C1 segment of cervical spinal cord (tissue), 14 donors: ENCODE results near the gene TLR5.

ENCODE experiments used
- DNase-seq, 14 donors: peaks; one replicate each; lab custom pipeline; 2025; lab: John Stamatoyannopoulos, UW

Gene TLR5

DNA sequence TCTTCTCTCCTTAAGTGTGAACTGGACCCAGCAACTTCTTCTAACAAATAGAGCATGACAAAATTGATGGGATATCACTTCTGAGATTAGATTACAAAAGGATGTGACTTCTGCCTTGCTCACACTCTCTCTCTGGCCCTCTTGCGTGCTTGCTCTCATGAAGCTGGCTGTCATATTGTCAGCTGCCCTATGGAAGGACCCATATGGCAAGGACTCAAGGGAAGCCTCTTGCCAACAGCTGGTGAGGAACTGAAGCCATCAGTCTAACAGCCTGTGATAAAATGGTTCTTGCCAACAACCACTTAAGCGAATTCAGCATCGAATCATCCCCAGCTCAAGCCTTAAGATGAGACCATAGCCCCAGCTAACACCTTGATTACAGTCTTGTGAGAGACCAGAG is 4.8 kb upstream of the TLR5 start:
- no peak for DNase-seq

DNA sequence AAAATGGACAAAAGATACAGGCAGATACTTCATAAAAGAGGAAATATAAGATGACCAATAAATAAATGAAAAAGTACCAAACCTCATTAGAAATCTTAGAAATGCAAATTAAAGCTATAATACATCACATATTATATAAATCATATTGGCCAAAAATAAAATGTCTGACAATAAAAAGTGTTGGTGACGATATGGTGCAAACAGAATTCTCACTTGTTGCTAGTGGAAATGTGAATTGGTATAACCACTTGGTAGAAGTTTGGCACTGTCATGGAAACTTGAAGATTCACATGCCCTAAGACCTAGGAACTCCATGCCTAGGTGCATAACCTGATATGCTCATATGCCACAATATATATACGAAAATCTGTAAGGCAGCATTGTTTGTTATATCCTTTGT is 4.4 kb upstream of the TLR5 start:
- no peak for DNase-seq

DNA sequence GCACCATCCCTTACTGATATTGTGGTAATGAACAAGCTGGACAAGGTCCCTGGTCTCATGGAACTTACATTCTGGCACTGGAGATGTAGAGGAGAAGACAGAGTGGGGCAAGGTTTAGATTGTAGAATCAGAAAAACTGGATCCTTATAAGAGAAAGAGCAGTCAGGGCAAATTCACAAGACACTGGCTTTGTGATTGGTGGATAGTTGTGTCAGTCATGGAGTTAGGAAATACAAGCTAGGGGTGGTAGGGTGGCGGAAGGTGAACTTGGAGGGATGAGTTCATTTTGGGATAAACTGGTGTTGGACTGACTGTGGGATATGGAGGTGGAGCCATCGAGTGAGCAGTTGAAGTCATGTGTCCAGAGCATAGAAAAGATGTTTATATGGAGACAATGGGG is 3.7 kb upstream of the TLR5 start:
- DNase-seq, result no peak

DNA sequence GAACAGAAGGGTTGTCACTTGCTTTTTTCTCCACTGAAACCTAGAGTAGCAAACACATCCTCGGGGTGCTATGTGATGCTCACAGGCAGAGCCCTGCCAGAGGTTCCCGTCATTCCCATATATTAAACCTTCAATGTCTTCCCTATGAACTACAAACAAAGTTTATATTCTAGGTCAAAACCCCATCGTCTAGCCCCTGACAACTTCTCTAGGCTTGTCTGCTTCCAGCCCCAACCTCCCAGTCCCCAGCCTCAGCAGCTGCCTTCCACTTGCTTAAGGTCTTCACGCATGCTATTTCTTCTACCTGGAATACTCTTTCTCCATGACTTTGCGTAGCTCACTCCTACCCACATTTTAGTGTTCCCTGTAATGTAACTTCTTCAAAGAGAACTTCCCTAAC is 1.9 kb upstream of the TLR5 start:
- no peak for DNase-seq

DNA sequence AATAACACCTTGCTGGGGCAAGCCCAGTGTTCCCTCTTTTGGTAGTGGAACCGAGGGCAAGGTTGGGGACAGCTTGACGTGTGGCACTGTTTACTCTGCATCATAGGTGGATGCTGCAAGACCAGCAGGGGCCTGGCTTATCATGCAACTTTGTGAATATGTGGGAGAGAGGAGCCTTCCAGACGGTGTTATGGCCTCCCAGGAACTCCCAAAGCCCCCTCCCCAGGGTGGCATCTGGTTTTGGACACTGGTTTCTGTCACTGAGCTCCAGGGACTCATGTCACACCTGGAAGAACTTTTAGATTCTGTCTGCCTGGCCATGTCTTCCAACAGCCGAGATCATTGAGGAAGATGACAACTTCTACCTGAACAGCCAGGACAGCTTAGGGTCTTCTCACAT is 1.4 kb upstream of the TLR5 start:
- DNase-seq, result no peak

DNA sequence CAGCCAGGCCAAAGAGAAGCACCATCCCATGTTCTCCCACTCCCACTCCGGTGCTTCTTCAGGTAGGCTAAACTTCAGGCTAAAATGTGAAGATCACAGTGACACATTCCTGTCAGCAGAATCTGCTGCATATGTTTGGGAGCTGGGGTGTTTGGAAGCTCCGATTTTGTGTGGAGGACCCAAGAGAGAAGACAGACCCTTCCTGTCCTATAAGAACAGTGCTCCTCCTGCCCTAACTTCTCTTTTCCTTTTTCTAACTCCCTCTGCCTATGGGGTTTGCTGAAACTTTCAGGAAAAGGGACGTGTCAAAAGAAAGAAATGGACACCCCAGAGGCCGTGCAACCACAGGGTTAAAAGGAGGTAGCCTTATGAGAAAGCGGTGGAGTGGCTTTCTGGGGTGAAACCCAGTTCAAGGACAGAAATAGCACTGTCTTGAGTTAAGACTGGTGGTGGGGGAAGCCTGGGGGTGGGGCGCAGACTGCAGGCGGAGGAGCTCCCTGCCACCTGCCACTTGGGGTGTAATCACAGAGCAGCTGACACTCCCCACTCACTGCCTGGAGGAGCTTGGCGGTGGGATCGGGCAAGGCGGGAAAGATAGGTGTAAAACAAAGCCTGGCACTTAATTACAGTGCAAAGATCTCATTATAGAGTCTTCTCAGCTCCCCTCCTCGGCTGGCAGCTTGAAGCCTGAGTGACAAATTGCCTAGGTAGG is 645 bp upstream of the TLR5 start:
- peak in 5 of 14 donors; percentile 15 to 44 (median 22) for DNase-seq

DNA sequence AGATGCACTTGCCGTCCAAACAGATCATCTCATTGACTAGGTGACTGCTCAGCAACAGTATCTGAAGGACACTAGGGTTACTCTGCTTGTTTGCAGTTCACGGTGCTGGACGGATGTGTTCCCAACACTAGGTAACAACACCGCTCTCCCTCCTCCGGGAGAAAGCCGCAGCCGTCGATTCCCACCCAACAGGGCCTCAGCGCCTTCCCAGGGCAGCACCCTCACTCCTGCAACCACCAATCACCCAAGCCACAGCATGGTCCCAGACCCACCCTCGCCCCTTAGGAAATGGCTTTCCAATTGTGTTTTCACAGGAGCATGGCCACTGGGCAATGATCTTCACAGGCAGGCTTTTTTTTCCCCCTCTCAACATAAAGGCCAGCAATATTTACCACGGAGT is 779 bp downstream of the TLR5 start:
- DNase-seq, result no peak

DNA sequence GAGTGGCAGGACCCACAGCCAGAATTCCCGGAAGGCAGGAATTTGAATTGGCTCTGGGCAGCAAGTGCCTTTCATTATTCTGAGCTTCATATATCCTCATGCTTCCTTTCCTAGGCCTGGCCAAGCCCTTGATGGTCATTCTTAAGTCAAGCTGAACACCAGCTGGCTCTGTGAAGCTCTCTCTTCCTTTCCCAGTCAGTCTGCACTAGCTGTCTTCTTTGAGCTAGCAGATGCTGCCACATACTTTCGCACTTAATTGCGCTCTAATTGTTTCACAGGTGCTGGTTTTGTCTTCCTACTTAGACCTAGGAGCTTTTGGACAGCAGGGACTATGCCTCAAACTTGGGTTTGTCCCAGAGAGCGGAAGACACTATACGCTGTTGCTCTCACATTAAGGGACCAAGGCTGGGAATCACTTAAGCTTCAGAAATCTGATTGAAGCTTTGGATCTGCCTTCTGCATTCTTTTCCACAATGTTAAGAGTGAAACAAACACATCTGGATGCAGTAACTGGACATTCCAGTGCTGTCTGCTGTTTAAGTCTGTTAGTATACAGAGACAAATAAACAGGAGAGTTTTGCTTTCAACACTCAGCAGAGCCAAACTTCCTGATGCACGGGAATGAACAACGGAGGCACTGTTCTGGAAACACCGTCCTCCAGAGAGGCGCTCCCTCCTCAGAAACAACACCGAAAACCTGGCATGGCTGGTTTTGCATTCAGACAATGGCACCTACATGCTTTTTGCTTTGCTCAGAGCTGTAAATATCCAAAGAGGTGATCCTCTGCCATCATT is 2.2 kb downstream of the TLR5 start:
- no peak for DNase-seq

DNA sequence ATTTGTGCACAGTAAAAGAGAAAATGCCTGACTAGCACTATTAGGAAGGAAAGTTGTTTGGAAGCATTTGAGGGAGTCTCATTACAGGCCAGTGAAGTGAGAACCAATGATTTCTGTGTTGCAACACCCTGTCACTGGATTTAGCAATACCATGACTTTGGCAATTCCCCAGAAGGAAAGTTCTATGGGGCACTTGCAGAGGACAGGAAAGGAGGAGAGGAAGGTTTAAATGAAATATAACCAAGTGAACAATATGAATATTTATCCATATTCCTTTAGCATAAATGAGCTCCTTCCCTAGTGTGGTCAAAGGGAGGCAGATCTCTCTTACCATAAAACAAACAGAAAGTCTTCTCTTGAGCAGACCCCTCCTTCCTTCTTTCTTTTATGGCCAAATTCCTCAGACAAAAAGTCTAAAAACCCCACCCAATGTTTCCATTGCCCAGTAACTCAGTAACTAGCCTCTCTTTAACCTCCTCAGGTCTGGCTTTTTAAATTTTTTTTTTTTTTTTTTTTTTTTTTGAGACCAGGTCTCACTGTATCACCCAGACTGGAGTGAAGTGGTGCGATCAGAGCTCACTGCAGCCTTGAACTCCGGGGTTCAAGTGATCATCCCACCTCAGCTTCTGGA is 5.5 kb downstream of the TLR5 start:
- DNase-seq, result no peak

DNA sequence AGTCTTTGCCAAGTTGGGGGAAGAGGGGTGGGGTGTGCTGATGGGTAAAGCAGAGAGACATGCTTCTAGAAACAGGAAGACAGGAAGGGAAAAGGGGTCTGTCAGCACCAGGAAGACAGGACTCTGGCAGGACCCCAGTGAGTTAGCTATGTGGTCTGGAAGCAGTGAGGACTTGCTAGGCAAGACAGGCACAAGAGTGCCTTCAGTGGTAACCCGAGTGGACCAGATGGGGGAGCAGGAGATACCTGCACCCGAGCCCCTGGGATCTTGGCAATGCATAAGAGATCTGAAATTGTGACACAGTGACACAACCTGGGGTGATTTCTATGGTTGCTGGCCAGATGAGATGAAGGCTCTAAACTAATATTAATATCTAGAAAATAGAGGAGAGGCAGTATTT is 7.0 kb downstream of the TLR5 start:
- no peak for DNase-seq

DNA sequence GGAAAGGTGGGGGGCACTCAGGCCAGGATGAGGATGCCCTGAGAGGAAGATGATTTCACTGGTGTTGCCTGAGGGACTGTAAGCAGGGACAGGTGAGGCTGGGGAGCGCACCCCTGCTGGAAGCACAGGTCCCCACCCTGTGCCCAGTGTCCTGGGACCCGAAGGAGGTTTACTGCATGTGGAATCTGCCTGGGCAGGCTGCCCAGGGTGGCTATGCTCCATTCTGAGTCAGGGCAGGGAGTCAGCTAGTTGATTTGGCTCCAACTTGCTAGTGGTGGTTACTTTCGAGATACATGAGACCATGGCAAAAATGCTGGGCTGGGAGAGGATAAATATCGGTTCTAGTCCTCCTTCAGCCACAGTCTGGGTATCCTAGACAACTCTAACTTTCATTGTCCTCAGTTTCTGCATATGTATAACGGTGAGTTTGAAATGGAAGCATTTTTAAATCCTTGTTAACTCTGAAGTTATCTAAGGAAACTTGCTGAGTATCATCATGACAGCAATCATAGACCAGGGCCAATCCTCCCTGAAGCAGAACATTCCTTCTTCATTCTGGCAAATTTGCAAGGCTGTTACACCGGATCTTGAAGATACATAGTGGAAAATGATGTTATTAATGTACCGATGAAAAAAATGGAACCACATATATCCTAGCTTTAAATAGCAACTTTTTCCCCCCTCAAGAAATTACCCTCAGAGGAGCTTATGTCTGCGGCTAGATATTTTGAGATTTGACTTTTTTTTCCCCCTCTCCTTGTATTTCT is 7.7 kb downstream of the TLR5 start:
- DNase-seq, result no peak

DNA sequence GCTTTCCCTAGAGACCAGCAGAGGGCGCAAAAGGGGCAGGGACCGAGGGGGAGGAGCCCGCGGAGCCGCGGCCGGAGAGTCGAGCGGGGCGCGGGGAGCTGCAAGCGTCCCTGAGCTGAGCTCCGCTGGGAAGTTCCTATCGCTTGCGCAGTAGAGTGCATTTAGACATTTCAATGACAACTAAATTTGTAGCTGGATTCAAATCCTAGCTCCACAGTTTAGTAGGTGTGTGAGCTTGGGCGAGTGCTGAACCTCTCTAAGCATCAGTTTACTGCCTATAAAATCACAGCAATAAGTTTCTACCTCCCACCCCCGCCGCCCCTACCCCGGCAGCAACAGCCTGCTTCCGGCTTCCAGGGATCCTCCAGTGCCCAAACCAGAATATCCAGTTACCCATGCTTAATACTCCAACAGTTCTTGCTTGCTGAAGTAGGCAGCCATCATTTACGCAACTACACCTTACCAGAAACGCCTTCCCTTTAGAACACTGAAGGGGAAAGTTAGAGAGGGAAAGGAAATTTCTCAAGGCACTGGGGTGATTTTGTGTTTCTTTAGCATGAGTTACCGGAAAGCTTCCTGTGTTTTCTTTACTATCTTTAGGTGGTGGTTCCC is 9.1 kb downstream of the TLR5 start:
- DNase-seq, result peak in 13 of 14 donors; percentile 9 to 81 (median 50)

DNA sequence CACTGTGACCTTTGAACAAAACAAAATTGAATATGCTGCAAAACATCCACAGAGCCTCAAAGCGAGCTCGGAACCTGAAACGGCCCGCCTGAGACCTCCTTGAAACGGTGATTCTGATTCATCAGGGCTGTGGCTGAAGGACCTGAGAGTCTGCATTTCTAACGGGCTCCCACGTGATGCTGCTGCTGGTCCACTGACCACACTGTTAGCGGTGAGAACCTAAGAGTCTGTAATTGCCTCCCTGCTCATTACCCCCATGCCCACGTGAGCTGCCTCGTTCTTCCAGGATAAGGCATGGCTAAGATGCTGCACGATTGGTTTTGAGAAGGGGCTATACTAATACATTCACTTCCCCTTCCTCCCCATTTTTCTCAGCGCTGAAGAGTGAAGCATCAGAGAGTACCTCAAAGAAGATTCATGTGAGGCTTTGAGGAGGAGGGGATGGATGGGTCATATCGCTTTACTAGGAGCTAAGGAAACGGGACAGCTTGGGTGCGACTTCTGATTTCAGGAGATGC is 9.7 kb downstream of the TLR5 start:
- DNase-seq, result no peak

DNA sequence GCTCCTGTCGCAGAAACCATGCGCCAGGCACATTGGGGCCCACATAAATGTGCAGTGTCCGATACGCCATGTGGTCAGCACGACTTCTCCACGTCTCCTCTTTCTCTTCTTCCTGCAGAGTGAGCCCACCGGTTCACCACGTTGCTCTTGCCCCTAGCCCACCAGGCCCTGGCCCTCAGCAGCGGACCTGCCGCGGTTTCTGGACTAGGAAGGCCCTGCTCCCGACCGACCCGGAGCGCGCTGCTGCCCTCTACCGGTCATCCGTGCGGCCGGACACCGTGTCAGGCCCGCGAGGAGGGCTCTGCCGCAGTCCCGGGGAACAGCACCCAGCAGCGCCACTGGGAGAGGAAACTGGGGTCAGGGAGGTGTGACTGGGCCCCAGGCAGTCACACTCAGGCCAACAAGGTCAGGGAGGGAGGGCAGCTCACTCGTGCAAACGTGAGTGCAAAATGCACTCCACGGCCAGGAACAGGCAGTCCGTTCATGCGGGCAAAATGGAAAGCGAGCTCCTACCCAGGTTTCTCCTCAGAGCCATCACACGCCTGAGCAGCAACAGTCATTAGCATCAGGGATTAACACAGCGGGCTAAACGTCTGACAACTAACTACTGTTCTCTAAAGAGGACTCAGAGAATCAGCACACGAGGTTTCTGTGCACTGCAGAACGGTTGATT is 13.7 kb downstream of the TLR5 start:
- DNase-seq, result peak in 10 of 14 donors; percentile 13 to 66 (median 33)

DNA sequence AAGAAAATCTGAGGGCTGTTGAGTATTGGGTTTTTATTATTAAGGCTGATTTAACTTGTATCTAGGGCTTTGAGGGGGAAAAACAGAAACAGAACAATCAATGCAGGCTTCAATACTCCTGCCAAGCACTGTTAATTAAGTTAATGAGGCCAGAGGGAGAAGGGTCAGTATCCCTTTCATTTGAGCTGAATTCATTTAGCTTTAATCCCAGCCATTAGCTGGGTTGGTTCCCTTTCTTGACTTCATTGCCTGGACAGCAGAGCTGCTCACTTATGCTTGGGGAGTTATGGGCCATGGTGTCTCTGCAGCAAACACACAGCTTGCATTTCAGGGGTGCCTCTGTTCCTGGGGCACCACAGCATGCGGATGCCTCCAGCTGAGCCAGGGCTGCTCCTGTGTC is 16.3 kb downstream of the TLR5 start:
- no peak for DNase-seq

DNA sequence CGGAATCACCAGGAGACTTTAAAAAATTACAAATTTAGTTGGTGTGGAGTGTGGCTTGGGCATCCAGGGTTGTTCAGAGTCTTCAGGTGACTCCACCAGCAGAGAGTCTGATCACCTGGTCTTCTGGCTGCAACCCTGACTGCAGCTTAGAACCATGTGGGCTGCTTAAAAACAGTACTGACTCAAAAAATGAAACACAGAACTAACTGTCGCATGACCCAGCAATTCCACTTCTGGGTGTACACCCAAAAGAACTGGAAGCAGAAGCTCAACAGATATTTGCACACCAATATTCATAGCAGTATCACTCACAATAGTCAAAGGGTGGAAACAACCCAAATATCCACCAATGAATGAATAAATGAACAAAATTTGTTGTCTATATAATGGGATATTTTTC is 17.3 kb downstream of the TLR5 start:
- DNase-seq, result no peak

DNA sequence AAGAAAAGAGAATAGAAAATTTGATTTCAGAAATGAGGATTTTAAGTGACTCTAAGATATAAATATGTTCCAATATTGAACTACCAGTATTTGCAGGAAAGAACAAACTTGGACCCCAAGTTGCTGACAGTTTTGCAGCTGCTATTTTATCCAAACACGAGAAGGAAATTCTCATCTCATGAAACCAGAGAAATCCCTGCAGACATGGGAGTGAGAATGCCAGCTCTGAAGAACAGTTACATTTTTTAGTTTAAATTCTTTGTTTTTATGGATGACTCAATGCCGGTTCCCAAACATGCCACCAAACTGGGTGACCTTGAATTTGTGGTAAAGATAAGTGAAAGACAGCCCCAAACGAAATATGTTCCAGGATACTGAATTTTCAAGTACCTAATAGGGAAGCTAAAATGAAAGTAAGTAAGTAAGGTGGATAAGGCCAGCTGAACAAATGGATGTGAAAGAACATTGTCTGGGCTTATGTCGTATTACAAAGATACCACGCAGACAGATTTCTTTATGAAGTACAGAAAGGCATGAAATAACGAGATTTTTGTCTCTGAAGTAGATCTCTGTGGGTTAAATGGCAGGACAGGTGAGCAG is 19.9 kb downstream of the TLR5 start:
- no peak for DNase-seq

DNA sequence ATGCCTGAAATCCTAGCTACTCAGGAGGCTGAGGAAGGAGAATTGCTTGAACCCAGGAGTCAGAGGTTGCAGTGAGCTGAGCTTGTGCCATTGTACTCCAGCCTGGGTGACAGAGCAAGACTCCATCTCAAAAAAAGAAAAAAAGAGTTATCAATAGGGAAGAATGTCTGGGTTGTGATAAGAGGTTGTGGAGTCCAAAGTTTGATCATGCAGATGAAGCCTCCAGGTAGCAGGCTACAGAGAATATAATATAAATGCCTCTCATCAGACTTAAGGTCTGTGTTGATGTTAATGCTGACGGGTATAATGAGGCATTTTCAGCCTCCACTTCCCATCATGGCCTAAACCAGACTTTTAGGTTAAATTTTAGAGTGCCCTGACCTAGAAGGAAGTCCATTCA is 24.6 kb downstream of the TLR5 start:
- DNase-seq, result no peak

DNA sequence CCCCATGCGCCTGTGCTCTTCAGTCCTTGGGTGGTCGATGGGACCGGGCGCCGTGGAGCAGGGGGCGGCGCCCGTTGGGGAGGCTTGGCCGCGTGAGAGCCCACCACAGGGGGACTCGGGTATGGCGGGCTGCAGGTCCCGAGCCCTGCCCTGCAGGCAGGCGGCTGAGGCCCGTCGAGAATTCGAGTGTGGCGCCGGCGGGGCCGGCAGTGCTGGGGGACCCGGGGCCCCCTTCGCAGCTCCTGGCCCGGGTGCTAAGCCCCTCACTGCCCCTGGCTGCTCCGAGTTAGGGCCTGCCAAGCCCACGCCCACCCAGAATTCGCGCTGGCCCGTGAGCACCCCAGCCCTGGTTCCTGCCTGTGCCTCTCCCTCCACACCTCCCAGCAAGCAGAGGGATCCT is 26.1 kb downstream of the TLR5 start:
- DNase-seq, result no peak

DNA sequence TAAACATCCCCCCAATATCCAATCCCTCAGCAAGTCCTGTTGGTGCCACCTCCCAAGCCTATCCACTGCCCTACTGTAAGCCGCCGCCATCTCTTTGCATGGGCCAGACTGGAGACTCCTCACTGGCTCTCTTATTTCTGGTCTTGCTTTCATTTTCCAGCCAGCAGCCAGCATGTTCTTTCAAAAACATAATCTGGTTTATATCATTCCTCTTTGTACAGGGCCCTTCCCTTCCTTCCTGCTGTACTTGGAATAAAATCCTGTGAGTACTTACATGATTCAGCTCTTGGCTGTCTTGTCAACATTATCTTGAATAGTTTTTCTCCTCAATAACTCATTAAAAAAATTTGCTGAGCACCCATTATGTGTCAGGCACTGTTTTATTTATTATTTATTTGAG is 28.2 kb downstream of the TLR5 start:
- DNase-seq, result no peak
